GM21390 (cell line): Measurements from ENCODE around the gene NR2F1-AS1.

Source experiments
- ATAC-seq: cut with Tn5 transposase; IDR thresholded peaks from one replicate; pipeline ENCODE4 v1.9.1; 2021; ENCODE audit not compliant: unreplicated experiment

NR2F1-AS1 gene

GRCh38 chr5:93603793-93604643 is 23.0 kb upstream of the NR2F1-AS1 start:
- ATAC-seq = no peak

DNA sequence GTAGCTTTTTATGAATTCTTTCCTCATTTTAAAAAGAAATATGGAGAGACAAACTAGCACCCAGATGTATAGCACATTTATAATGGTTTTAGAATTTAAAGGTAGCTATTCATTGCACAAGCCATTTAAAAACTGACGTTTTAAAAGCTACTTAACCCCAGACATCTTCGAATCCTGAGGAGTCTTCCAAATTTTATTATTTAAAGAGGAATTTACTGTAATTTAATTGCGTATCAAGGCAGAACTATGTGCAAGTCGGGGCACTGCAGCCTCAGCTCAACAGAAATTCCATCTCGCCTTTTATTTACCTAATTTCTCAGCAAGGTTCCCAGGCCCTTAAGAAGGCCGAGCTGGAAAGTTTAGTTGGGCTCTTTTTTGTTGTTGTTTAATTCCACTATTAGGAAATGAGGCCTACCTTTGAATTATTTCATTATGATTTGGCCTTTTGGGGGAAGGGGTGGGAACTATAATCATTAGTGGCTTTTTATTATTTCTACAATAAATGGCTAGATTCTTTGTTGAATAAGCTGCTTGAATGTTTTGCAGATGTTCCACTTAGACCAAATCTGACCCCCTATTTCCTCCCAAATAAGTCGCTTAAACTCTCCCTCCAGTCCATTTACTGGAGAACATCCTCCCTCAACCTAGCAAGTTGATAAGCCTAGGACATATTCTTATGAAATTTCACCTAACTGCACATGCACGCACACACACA is 22.2 kb upstream of the NR2F1-AS1 start:
- ATAC-seq = no peak

GRCh38 chr5:93602241-93603077 is 21.4 kb upstream of the NR2F1-AS1 start:
- ATAC-seq = no peak

- no peak for ATAC-seq
These were observed 20.8 kb upstream of the NR2F1-AS1 start for GRCh38 chr5:93601802-93602155.

GRCh38 chr5:93601071-93601801 is 20.2 kb upstream of the NR2F1-AS1 start:
- no peak for ATAC-seq

DNA sequence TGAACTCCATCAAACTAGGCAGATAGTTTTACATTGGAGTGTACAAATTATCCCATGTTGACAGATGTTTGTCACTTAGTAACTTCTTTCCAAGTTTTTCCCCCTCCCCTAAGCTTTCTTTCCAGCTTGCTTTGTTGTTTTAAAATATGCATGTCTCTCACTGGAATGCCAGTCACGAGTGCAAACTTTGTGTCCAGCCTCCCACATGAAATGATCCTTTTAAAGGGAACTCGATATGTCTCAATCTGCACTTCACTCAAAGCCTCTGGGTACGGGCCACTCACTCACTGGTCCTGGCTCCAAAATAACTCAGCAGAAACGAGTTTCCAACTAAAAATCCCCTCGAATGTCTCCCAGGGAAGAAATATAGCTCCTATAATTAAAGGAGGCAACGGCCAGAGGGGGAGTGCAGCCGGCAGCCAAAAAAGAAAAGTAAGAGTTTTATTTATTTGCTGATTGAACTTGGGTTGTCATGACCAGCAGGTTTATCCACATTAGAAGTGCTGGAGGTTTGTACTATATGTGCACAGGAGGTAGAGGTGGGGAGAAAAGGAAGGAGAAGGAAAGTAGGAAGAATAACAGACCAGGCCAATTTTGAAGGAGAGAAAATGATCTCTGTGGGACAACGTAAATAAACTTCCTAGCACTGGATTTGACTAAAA is 19.5 kb upstream of the NR2F1-AS1 start:
- ATAC-seq = no peak

- ATAC-seq = no peak
These were observed 18.5 kb upstream of the NR2F1-AS1 start for GRCh38 chr5:93599399-93600120.

DNA sequence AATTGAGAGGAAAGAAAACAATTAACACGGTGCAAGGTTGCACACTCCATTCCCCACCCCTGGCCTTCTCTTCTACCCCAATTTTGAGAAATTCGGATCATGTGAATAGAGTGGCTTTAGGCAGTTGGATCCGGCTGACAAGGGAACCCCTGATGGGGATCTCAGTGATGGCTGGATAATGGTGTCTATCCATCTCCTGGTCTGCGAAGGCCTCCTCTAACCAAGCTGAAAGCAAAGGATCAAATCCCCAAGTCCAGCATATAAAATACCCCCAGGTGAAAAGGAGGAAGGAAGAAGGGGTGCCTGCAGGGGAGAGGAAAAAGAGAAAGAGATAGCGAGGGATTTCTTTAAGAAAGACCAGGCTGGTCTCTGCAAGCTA is 18.0 kb upstream of the NR2F1-AS1 start:
- ATAC-seq = no peak

DNA sequence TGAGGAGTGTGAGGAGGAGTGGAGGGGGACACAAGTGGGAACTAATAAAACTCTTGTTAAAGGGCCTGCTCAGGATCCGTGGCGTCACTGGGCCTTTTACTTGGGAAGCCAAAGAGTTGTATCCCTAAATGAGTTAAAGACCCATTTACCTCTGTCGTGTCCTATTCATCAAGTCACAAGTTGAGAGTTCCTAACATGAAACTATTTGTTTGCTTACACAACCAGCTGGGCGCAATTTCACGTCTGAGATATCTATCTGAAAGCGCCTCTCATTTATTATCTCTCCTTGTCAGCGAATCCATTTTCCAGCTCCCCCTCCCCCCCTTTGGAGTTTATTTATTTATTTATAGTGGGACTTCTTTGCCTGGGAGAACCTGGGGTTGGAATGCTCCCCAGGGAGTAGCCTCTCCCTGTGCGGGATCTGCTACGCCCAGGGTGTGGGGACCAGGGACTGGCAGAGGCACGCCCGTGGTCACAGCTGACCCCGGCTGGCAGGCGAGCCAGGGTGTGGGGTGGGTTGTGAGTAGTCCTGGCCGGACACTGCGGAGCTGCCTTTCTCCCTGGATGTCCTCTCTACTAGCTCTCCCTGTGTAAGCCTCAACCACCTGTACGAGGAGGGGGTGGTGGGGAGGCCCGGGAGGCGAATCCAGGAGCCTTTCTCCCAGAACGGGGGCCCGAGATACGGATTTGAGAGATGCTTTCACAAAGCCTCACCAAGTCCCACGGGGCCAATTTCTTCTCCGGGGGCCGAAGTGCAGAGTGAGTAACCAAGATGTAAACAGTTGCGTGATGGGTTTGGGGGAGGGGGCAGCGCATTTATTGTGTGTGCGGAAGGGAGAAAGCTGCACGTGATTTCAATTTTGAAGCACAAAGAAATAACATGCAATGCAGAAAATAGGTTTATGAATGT is 17.3 kb upstream of the NR2F1-AS1 start:
- ATAC-seq = no peak

- no peak for ATAC-seq
These were observed 15.9 kb upstream of the NR2F1-AS1 start for GRCh38 chr5:93596676-93597490.

- no peak for ATAC-seq
These were observed 15.3 kb upstream of the NR2F1-AS1 start for GRCh38 chr5:93596310-93596675.

- no peak for ATAC-seq
These were observed 14.6 kb upstream of the NR2F1-AS1 start for GRCh38 chr5:93595420-93596147.

DNA sequence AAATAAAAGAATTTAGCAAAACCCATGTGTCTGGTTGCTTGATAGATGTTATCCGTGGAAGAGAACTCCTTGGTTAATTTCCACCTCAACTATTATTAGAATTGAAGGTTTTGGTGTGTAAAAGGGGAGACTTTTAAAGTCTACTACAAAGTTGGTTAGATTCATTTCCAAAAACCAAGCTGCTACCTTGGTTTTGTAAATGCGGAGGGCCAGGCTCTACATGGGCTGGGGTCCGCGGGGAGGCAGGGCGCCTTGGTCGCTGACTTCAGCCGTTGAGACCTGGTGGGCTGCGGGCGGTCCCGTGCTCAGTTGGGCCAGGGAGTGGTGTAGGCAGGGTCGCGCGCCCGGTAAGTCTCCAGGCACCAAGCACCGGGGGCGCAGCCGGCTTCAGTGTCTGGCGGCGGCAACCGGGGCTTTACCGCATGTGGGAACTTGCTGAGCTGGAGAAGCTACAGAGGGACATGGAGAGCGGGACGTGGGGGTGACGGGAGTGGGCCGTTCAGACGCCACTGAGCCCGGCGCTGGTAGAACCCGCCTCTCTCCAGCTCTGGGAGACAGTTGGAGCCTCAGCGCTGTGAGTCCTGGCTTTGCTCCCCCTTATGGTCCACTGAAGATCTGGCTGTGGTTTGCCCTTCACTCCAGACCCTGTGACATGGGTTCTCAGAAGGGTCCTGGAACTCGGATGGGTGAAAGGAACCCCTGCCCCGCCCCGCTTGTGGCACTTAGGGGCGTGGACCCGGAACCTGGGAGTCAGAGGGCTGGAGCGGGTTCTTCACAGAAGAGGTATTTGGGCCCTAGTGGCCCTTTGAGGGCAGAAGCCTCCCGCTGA is 13.8 kb upstream of the NR2F1-AS1 start:
- no peak for ATAC-seq

GRCh38 chr5:93593476-93594131 is 12.6 kb upstream of the NR2F1-AS1 start:
- ATAC-seq = no peak

- no peak for ATAC-seq
These were observed 11.9 kb upstream of the NR2F1-AS1 start for GRCh38 chr5:93592883-93593282.
